Upper lobe of left lung (tissue), 4 donors: ENCODE results near the gene TTC28.

Experiments used
- EP300 ChIP-seq, 4 donors: sonication (generic); formaldehyde crosslinking; IDR thresholded peaks; one replicate each; pipeline ENCODE4 v1.5.1; 2017; ENCODE audit warnings: antibody characterized with exemption in 4 of 4, control low read depth in 2 of 4
- POLR2A ChIP-seq, 4 donors: fragments of 450-650 bp; IDR thresholded peaks; one replicate each; pipeline ENCODE4 v1.5.1; 2016 to 2017; ENCODE audit warnings: antibody characterized with exemption in 4 of 4, mild to moderate bottlenecking in 2 of 4
- POLR2AphosphoS5 ChIP-seq, 2 donors: sonication (generic); formaldehyde crosslinking; IDR thresholded peaks; one replicate each; pipeline ENCODE4 v1.5.1; 2017; ENCODE audit warnings: antibody characterized with exemption in 2 of 2
- TF ChIP-seq, protein P1 (sequence below), 6 experiments: fragments of 450-650 bp in 4 of 6; fragments of 200-600 bp in 2 of 6; sonication (generic) in 2 of 6; IDR thresholded peaks; one replicate each; pipeline ENCODE4 v1.5.1; 2016 to 2019; ENCODE audit warnings: antibody characterized with exemption in 6 of 6

DNA sequence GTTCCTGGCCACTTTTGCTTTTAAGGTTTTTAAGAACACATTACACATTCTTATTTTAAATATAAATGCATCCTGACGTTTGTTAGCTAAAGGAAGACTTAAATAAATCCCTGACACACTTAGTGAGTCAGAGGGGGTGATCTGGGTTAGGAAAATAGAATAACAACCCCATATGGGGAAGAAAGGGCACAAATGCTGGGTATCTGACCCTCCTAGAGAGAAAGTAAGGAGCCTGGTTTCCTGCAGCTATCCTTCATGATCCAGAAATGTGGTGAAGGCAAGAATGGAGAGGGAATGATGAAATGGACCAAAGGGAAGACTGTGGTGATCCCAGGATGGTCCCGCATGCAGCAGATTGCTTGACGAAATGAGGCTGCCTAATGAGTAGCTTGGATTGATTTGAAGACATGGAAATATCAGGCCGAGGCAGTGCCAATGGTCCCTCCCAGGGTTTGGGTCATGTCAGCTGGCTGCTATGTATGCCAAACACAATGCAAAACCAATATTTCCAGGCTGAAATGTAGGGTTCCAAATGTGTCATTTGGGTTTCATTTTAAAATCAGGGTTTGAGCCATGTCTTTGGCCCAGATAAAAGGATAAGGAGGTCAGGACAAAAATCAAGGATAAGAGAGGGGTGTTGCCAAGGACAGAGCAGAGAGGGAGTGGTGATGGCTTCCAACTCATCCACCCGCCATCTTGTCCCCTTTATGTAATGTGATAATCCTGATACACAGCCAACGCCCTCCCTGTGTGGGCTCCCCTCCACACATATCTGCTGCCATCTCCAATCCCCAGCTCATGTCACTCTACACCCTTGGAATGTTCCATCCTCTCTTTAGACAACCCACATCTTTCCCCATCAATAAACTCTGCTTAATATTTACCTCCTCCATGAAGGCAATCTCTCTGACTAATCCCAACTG is 625.5 kb downstream of the TTC28 start:
- TF ChIP-seq, protein P1, sequence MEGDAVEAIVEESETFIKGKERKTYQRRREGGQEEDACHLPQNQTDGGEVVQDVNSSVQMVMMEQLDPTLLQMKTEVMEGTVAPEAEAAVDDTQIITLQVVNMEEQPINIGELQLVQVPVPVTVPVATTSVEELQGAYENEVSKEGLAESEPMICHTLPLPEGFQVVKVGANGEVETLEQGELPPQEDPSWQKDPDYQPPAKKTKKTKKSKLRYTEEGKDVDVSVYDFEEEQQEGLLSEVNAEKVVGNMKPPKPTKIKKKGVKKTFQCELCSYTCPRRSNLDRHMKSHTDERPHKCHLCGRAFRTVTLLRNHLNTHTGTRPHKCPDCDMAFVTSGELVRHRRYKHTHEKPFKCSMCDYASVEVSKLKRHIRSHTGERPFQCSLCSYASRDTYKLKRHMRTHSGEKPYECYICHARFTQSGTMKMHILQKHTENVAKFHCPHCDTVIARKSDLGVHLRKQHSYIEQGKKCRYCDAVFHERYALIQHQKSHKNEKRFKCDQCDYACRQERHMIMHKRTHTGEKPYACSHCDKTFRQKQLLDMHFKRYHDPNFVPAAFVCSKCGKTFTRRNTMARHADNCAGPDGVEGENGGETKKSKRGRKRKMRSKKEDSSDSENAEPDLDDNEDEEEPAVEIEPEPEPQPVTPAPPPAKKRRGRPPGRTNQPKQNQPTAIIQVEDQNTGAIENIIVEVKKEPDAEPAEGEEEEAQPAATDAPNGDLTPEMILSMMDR (IDR thresholded peaks at IDR 0.05), result no peak
- TF ChIP-seq EP300 (IDR thresholded peaks at IDR 0.05) (no peak), POLR2AphosphoS5 (IDR thresholded peaks at IDR 0.05) (no peak), POLR2A (IDR thresholded peaks at IDR 0.05) (no peak)
